Thyroid gland (tissue), 4 donors: ENCODE measurements around the gene CHAF1A.

Experiments used
- POLR2A ChIP-seq, 2 donors: fragments of 450-650 bp; IDR thresholded peaks; one replicate each; pipeline ENCODE4 v1.6.1; 2017; ENCODE audit warnings: antibody characterized with exemption in 2 of 2, mild to moderate bottlenecking in 2 of 2, moderate library complexity in 1 of 2
- TF ChIP-seq, protein P1 (sequence below), 6 experiments: fragments of 200-600 bp in 3 of 6; fragments of 450-650 bp in 3 of 6; sonication (generic) in 3 of 6; IDR thresholded peaks; one replicate each; pipeline ENCODE4 v1.5.1; 2016 to 2019; ENCODE audit warnings: antibody characterized with exemption in 6 of 6, mild to moderate bottlenecking in 2 of 6, inconsistent platforms in 1 of 6, moderate library complexity in 1 of 6

DNA sequence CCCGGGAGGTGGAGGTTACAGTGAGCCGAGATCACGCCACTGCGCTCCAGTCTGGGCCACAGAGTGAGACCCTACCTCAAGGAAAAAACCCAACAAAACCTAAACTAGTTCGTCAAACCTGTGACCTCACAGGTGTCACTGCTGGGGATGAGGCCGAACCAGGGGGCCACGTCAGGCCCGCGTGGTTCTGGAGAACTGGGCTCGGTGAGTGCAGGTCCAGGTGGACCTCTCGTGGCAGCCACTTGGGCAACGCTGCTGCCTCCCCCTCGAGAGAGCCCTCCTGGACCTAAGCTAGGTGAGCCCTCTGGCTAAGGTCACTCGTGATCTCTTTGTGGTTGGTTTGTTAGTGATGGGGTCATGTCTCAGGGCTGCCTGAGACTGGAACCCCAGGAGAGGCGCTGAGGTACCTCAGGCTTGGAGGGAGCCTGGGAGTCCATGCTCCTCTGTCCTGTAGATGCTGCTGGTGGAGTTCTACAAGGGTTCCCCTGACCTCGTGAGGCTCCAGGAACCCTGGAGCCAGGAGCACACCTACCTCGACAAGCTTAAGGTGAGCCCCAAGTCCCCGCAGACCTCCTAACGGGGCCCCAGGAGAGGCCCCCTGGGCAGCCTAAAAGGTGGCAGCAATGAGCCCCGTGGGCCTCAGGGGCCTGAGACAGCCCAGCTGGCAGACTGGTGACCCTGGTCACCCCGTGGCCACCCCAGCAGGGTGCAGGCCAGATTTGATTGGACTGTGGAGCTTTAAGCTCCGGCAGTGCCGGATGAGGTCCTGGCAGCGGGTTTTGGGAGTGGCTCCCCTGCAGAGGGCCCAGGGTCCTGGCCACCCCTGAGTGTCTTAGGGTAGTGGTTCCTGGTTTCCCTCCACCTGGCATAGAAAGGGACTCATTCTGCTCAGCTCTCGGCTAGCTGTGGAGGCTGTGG, 43.5 kb upstream of the CHAF1A start:
- TF ChIP-seq, protein P1, sequence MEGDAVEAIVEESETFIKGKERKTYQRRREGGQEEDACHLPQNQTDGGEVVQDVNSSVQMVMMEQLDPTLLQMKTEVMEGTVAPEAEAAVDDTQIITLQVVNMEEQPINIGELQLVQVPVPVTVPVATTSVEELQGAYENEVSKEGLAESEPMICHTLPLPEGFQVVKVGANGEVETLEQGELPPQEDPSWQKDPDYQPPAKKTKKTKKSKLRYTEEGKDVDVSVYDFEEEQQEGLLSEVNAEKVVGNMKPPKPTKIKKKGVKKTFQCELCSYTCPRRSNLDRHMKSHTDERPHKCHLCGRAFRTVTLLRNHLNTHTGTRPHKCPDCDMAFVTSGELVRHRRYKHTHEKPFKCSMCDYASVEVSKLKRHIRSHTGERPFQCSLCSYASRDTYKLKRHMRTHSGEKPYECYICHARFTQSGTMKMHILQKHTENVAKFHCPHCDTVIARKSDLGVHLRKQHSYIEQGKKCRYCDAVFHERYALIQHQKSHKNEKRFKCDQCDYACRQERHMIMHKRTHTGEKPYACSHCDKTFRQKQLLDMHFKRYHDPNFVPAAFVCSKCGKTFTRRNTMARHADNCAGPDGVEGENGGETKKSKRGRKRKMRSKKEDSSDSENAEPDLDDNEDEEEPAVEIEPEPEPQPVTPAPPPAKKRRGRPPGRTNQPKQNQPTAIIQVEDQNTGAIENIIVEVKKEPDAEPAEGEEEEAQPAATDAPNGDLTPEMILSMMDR (IDR thresholded peaks at IDR 0.05) = no peak
- TF ChIP-seq POLR2A (IDR thresholded peaks at IDR 0.05) = no peak
